SK-N-SH treated with all-trans-retinoic acid at 6 μM for 48 hours (cell line): ENCODE results near the gene LTBR.

Experiments
- ESRRG ChIP-seq: fragments of 250-450 bp; sonication (Bioruptor Pico); IDR thresholded peaks from 2 replicates; pipeline ENCODE4 v1.6.1; 2021; ENCODE audit warnings: mild to moderate bottlenecking
- GLIS3 ChIP-seq: fragments of 250-450 bp; sonication (Bioruptor Pico); IDR thresholded peaks from 2 replicates; pipeline ENCODE4 v1.5.0; 2020; ENCODE audit warnings: mild to moderate bottlenecking, moderate library complexity
- PPARA ChIP-seq: fragments of 250-450 bp; sonication (Bioruptor Pico); IDR thresholded peaks from 2 replicates; pipeline ENCODE4 v1.5.0; 2020; ENCODE audit warnings: mild to moderate bottlenecking, borderline replicate concordance
- RARB ChIP-seq: fragments of 250-450 bp; sonication (Bioruptor Pico); IDR thresholded peaks from 2 replicates; pipeline ENCODE4 v1.8.0; 2021; ENCODE audit warnings: mild to moderate bottlenecking, moderate library complexity
- TOX ChIP-seq: fragments of 250-450 bp; sonication (Bioruptor Pico); IDR thresholded peaks from 2 replicates; pipeline ENCODE4 v1.8.0; 2021; ENCODE audit warnings: mild to moderate bottlenecking, moderate library complexity, borderline replicate concordance
- ZFP3 ChIP-seq: fragments of 250-450 bp; sonication (Bioruptor Pico); IDR thresholded peaks from 2 replicates; pipeline ENCODE4 v1.5.0; 2020; ENCODE audit warnings: mild to moderate bottlenecking, moderate library complexity
- TF ChIP-seq, protein P1 (sequence below): fragments of 250-450 bp; sonication (Bioruptor Pico); IDR thresholded peaks from 2 replicates; pipeline ENCODE4 v1.5.1; 2021; ENCODE audit warnings: mild to moderate bottlenecking, moderate library complexity
- TF ChIP-seq, protein P2 (sequence below): fragments of 250-450 bp; sonication (Bioruptor Pico); IDR thresholded peaks from 2 replicates; pipeline ENCODE4 v1.8.0; 2021; ENCODE audit warnings: low read depth, mild to moderate bottlenecking, moderate library complexity, borderline replicate concordance
- TF ChIP-seq, protein P3 (sequence below): fragments of 250-450 bp; sonication (Bioruptor Pico); IDR thresholded peaks from 2 replicates; pipeline ENCODE4 v1.5.1; 2020; ENCODE audit warnings: low read depth, mild to moderate bottlenecking, moderate library complexity

DNA sequence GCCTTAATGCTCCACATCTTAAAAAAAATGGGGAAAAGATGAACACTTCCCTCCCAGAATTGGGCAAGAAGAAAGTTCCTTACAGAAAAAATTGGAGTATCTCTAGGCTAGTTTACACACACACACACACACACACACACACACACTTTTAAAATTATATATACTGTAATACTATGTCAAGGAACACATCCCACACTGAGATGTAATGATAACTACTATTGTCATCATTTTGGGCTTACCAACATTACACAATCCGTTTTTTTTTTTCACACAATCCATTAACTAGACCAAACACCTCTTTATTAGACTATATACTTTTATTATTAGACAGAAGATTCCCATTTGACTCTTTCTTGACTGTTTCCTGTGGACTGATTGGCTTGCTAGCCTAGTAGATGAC, 2.5 kb downstream of the LTBR start:
- TF ChIP-seq PPARA (no peak), ESRRG (CRISPR knock-in tag) (no peak), GLIS3 (no peak), RARB (CRISPR knock-in tag) (no peak), TOX (CRISPR knock-in tag) (no peak), ZFP3 (no peak)
- TF ChIP-seq, protein P1, sequence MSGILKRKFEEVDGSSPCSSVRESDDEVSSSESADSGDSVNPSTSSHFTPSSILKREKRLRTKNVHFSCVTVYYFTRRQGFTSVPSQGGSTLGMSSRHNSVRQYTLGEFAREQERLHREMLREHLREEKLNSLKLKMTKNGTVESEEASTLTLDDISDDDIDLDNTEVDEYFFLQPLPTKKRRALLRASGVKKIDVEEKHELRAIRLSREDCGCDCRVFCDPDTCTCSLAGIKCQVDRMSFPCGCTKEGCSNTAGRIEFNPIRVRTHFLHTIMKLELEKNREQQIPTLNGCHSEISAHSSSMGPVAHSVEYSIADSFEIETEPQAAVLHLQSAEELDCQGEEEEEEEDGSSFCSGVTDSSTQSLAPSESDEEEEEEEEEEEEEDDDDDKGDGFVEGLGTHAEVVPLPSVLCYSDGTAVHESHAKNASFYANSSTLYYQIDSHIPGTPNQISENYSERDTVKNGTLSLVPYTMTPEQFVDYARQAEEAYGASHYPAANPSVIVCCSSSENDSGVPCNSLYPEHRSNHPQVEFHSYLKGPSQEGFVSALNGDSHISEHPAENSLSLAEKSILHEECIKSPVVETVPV (CRISPR knock-in tag): no peak
- TF ChIP-seq, protein P2, sequence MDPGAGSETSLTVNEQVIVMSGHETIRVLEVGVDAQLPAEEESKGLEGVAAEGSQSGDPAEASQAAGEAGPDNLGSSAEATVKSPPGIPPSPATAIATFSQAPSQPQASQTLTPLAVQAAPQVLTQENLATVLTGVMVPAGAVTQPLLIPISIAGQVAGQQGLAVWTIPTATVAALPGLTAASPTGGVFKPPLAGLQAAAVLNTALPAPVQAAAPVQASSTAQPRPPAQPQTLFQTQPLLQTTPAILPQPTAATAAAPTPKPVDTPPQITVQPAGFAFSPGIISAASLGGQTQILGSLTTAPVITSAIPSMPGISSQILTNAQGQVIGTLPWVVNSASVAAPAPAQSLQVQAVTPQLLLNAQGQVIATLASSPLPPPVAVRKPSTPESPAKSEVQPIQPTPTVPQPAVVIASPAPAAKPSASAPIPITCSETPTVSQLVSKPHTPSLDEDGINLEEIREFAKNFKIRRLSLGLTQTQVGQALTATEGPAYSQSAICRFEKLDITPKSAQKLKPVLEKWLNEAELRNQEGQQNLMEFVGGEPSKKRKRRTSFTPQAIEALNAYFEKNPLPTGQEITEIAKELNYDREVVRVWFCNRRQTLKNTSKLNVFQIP (CRISPR knock-in tag): no peak
- TF ChIP-seq, protein P3, sequence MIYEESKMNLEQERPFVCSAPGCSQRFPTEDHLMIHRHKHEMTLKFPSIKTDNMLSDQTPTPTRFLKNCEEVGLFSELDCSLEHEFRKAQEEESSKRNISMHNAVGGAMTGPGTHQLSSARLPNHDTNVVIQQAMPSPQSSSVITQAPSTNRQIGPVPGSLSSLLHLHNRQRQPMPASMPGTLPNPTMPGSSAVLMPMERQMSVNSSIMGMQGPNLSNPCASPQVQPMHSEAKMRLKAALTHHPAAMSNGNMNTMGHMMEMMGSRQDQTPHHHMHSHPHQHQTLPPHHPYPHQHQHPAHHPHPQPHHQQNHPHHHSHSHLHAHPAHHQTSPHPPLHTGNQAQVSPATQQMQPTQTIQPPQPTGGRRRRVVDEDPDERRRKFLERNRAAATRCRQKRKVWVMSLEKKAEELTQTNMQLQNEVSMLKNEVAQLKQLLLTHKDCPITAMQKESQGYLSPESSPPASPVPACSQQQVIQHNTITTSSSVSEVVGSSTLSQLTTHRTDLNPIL: no peak
